ENCODE measurements around the gene ABCB10.

- TF ChIP-seq CTCF (IDR thresholded peaks at IDR 0.05) = no peak
- TF ChIP-seq POLR2A (IDR thresholded peaks at IDR 0.05) = no peak
These were observed 23.6 kb upstream of the ABCB10 start for GRCh38 chr1:229582011-229582694.

All from prostate gland (tissue), 2 donors.